TTC549 (cell line): ENCODE results near the gene PRR5L.

Experiments
- FAIRE-seq: peaks from 2 replicates; lab custom pipeline; 2012; peaks lifted over from hg19 to GRCh38; lab: Jason Lieb, UNC

The PRR5L gene

DNA sequence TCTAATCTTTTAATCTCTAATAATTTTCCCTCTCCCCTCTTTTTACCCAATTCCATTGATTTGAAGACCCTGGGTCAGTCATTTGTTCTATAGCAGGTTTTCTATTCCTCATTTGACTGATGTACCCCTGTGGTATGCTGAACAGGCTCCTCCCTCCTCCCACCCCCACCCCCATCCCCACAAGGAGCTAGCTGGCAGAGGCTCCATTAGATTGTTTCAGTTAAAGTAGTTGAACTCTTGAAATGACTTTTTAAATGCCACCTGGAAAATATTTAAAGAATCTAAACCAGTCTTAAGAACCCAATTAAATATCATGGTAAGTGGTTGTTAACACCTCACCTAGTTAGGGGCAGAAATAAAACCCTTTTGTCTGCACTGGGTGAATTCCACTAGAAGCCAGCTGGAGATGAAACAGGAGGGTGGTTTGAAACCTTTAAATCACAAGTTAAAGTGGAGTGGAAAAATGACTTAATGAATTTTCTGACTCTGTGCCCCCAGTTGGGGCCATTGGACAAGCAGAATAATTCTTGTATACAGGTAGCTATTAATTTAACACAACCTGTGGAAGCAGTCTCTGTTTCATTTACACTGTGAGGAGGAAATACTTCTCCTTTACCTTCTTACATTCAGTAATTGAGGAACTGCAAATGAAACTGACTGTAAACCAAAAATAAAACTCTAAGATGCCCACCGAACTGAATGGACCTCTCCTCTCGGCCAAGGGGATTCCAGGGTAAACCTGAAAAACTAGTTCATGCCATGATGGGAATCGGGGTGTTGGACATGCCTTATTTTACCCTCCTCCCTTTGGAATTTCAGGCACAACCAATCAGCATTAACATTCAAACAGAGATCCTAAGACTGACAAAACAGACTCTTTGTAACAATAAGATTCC lies 30.7 kb downstream of the PRR5L start:
- FAIRE-seq: no peak

DNA sequence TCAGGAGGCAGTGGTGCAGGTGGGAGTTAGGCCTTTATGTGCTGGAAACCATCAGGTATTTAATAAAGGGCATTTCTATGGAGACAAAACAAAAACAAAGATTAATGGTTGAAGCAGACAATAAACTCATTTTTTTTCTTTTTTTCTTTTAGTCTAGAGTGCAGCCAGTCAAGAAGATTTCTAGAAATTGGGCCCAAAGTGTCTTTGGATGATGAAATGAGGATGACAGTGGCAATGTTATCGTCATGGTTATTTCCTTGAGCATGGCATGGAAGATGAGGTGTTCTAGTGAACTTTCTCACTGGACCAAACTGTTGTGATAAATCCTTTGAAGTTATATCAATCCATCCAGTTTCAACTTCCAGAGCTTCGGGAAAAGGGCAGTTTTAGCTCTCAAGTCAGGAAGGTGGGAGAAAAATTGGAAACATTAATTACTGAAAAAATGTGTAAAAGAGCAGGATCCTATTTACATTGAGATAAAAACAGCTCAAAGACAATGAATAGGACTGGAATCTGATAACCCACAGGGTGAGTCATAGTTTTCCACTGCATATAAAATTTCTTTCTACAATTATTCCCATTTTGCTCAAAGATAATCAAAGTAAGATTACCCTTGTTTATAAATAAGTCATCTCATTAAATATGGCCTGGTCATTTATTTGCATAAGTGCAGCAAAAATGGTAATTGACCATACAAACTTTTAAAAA lies 33.0 kb downstream of the PRR5L start:
- FAIRE-seq: no peak

DNA sequence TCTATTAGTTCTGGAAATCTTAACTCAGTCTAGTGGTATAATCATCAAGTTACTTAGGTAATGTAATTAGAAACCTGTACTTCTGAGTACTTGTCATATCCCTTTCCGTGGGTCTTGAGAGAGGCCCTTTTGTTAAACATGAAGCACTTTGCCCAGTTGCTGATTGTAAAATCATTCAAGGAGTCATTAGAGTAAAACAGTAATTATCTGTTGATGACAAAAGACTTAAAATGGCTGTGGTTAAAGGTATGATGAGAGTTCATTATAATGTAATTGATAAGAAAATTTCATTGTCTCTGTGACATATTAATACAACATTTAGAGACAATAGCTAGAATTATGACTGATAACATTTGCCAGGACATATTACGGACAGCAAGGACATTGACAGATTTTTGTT lies 34.3 kb downstream of the PRR5L start:
- FAIRE-seq: no peak

- FAIRE-seq: no peak
Observed at GRCh38 chr11:36333468-36333867, 37.4 kb downstream of the PRR5L start.

DNA sequence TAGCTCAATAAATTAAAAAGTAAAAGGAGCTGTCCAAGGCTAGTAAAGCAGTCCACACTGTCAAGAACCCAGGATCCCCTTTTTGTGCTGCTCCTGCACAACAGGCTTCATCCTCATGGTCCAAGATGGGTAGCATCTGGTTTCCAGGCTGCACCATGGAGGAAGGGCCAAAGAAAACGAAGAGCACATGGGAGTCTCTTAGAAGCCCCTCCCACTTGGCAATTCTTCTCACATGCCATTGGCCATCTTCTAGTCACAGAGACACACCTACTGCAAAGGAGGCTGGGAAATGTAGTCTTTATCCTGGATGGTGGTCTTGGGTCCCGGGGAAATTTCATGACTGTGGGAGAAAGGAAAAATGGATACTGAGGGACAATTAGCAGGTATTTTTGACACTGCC lies 37.8 kb downstream of the PRR5L start:
- no peak for FAIRE-seq

GRCh38 chr11:36339888-36340287 lies 43.8 kb downstream of the PRR5L start:
- FAIRE-seq: no peak

DNA sequence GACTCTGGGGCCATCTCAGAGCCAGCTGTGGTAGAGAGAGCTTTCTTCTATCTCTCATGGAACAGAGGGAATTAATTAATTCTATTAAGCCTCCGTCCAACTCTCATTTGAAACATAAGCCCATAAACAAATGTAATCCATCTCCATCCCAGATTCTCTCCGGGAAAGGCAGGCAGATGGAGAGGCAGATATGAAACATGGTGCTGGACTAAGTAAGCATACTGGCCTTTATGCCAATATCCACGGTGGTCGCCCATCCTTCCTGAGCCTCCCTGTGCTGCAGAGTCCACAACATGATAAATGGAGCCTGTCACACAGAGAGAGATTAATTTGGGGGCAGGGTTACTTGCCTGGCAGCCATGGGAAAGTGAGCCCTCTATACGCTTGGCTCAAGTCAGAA lies 44.8 kb downstream of the PRR5L start:
- FAIRE-seq: no peak

DNA sequence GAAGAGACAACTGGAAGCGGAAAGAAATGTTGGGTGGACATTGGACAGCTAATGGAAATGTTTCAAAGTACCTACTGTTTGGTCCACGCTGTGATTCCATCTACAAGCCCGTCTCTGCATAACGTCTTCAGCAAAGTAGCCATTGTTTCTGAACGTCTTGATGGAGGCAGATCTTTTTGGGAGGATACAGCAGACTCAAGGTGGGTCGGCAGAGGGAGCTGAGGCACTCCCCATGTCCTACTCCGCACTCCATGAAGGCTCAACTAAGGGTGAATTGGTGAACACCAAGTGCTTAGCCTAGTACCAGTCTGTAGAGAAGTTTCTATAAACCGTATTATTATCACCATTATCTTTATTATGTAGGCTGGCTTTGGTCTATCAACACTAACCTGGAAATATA lies 45.8 kb downstream of the PRR5L start:
- no peak for FAIRE-seq

GRCh38 chr11:36342327-36342726 lies 46.2 kb downstream of the PRR5L start:
- FAIRE-seq: no peak

DNA sequence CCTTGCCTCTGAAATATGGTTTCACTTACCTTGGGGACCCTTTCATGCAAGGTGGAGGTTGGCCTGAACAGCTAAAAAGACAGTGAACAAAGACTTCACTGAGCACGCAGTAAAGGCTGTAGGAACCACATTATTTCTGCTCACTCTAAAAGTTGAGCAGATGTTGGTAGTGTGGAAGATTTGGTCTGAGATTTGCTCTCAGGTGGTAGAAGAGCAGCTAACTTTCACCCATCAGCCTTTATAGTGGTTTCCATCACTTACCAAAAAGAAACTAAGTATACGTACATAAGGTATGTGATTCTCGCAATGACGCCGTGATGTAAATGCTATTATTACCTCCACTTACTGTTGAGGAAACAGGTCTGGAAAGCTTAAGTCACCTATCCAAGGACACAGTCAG lies 47.3 kb downstream of the PRR5L start:
- FAIRE-seq: no peak

- FAIRE-seq: no peak
Observed at GRCh38 chr11:36345084-36345511, 49.0 kb downstream of the PRR5L start.

- FAIRE-seq: no peak
Observed at GRCh38 chr11:36345535-36346141, 49.5 kb downstream of the PRR5L start.

DNA sequence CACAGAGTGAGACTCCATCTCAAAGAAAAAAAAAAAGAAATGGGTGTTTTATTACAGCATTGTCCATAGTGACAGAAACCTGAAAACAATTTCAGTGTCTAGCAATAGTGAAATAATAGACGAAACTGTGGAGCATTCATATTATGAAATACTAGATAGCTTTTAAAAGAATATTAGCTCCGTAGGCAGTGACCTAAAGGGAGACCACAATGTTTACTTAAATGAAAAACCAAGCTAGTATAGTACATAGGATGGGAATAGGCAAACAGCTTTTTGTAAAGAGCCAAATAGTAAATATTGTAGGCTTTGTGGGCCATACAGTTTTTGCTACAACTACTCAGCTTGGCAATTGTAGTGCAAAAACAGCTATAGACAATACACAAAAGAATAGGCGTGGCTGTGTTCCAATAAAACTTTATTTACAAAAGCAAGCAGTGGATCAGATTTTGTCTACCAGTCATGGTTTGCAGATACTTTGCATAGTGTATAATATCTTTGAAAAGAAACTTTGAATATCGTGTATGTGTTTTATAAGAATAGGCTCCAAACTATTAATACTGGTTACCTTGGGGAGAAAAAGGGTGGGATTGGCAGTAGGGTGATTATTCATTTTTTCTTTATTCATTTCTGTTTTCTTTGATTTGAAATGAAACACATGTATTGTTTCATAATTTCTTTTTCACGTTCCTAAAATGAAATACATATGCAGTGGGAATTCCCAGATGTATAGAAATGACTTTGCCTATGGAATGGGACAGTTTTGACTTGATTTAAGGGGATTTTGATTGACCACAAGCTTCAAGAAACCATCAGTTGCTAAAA lies 50.7 kb downstream of the PRR5L start:
- no peak for FAIRE-seq

DNA sequence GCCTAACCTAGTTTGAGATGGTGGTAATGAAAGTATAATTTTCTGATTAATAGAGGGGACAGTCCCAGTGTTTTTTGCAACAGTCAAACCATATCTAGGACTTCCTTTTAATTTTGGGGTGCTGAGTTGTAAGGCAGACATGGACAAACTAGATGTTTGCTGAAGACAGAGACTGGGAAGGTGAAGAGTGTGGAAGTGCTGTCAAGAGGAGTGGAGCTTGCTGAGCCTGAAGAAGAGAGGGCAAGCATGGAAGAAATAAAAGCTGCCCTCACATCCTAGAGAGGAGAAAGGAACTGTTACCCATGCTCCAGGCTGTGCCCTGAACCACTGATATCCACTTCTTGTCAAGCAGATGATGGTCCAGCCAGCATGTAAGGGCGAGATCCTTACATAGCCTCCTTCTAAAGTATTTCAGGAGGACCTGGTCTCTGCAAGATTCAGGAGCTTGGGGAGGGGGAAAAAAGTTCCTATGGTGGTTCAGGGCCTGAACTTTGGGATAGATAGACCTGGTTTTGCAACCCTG lies 51.4 kb downstream of the PRR5L start:
- FAIRE-seq: no peak

DNA sequence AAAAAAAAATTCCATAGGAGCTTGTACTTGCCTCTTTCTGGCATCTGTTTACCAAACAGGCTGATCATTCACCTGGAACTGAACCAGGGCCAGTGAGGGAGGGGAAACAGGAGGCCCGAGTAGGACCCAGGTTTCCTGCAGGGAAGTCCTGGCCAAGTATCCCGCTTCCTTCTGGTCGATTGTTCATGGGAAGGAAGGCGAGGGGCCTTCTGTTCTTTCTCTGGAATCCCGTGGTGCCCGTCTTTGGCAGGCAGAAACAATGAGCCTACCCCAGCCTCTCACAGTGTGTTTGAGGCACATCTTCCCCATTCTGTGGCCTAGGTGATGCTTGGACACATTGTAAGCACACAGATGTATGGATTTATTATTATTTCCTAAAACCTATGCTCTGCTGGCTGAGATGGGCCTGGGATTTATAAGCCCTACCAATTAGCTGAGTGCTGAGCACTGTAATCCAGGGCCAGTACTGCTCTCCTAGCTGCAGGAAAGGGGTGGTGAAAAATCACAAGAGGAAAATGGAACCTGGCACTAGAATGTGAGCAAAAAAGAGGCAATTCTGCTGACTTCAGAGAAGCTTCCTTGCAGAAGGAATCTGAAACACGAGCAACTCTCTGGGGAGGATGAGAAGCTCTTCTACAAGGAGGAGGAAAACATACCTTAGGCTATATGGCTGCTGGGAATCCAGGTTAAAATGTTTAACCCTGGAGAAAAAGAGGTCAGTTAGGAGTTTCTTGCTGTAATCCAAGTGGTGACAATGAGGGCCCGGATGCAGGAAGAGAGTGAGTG lies 53.5 kb downstream of the PRR5L start:
- no peak for FAIRE-seq

DNA sequence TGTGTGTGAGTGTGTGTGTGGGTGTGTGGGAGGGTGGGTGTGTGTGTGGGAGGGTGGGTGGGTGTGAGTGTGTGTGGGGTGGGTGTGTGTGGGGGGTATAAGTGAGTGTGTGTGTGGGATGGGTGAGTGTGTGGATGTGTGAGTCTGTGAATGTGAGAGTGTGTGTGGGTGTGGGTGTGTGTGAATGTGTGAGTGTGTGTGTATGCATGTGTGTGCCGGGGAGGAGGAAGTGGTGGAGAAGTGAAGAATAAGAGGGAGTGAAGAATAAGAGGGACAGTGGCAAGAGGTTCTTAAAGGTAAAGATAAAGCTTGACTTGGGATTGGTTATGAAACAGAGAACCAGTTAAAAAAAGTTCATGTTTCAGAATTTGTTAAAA lies 54.0 kb downstream of the PRR5L start:
- FAIRE-seq: no peak

DNA sequence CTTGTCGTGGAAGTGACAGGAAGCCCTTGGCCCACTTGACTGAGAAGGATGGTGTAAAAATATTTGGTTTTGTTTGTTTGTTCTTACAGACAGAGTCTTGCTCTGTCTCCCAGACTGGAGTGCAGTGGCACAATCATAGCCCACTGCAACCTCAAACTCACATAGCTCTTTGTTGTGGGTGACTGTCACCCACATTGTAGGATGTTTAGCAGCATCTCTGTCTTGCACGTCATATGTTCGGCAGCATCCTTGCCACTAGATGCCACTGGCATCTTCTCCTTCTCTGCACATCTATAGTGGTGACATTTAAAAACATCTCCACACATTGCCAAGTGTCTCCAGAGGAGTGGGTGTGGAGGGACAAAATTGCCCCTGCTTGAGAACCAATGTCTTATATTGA lies 56.8 kb downstream of the PRR5L start:
- FAIRE-seq: no peak

GRCh38 chr11:36354221-36355003 lies 58.3 kb downstream of the PRR5L start:
- FAIRE-seq: no peak

DNA sequence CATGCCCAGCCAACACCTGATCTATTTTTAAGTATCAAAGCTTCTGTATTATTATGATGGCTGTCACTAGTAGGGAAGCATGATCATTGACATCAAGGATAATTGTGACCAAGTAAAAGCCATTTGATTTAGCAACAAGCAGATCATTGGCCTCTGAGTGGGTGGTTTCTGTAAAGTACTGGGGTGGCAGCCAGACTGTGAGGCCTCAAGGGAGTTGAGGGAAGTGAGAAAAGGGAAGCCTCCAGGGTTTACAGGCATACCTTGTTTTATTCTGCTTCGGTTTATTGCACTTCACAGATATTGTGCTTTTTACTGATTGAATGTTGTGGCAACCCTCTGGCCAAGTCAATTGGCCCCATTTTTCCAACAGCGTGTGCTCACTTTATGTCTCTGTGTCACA lies 60.1 kb downstream of the PRR5L start:
- no peak for FAIRE-seq

GRCh38 chr11:36357831-36358230 lies 61.7 kb downstream of the PRR5L start:
- no peak for FAIRE-seq

DNA sequence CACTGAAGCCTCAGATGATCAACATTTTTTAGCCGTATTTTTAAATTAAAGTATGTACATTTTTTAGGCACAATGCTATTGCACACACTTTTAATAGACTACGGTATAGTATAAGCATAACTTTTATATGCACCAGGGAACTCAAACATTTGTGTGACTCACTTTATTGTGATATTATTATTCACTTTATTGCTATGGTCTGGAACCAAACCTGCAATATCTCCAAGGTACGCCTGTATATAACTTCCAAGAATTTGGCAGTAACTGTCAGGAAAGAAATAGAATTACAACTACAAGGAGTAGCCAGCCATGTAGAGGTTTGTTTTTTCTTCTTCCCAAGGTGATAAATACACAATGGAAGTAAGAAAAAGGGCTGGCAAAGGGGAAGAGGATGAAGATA lies 62.3 kb downstream of the PRR5L start:
- no peak for FAIRE-seq
